Measurements from ENCODE around the gene RASAL3.

Gene RASAL3

DNA sequence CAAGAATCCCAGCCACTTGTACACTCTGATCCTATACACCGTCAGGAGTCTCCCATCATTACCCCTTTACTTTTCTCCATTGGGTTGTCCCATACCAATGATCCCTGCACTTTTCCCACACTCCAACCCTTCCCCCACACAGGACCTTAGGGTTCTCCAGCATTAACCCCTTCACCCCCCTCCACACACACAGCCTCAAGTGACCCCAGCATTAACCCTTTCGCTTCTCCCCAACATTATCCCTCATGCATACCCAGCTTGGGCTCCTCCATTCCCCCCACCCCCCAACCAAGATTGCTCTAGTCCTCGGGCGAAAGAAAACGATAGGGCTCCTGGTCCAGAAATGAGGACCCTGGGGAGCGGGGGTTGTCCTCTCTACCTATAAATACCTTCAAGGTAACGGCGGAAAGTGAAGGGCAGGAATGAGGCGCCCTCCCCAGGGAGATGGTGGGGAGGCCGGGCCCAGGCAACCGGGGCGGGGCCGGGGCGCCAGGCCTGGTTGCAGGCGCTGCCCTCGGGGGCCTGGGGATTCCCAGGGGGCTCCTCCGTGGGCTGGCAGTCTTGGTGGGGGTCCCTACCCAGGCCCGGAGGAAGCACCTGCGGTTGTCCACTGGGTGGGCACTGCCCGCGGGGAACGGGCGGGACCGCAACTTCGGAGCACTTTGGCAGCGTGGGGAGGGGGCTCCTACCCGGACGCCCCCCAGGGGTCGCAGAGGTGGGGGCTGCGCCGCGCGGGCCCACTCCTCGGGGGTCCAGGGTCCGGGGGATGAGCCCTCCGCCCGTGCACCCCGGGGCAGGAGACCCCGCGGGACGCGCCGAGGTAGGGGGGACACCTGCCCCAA is 15.3 kb downstream of the RASAL3 start:
- no peak for DNase-seq

DNA sequence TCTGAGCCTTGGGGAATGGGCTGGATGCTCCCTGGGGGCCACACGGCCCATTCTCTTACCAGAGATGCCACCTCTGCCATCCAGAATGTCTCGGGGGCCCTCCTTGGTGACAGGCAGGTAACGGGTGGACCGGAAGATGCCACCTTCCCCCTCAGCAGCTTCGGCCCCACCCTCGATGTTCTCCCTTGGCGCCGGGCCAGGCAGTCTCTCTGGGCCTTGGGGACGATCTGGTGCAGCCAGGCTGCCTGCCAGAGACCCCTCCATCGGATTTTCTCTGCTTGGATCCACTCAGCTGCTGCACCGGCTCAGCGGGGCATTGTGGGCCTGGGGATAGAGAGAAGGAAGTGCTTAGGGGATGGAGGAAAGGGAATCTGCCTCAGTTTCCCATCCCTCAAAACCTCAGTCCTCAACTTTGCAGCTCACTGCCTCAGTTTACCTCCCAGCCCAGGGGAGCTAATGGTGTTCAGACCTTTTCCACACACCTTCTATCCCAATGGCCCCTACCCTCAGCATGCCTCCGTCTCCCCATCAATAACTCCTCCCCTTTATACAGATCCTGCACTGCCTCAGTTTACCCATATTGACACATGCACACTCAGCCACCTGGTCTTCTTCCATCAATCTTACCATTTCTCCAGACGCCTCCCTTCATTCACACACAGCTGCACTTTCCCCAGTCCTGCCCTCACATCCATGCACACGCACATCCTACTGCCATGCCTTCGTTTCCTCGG is 16.1 kb downstream of the RASAL3 start:
- DNase-seq: no peak

DNA sequence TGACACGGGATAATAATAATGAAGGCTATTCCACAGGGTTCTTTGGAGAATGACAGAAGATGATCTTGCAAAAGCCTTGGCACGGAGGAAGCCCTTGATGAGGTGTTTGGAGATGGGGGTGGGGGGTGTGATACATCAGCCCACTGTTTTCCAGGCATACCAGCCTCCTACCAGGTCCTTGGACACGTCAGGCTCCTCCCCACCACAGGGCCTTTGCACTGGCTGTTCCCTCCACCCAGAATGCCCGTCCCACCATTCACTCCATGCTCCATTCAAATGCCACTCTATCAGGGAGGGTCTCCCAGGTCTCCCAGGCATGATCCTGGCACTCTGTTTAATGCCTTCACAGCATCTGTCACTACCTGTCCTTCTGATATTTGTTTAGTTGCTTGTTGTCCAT is 17.3 kb downstream of the RASAL3 start:
- no peak for DNase-seq

GRCh38 chr19:15445807-15446376 is 18.5 kb downstream of the RASAL3 start:
- DNase-seq: no peak

DNA sequence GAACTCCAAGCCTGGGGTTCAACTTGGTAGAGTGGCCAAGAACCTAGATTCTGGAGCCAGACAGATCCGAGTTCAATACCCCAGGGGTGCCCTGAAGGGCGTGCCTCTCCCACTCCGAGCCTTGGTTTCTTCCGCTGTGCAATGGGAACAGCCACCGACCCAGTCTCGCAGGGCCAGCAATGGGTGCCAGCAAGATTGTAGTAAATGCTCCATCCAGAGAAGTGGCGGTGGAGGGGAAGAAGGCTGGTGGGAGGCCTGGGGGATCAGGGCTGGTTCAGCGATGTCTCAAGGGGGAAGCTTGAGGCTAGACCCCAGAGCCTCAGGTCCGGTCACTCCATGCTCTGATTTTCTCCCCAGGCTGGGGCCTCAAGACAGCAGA is 19.1 kb downstream of the RASAL3 start:
- no peak for DNase-seq

DNA sequence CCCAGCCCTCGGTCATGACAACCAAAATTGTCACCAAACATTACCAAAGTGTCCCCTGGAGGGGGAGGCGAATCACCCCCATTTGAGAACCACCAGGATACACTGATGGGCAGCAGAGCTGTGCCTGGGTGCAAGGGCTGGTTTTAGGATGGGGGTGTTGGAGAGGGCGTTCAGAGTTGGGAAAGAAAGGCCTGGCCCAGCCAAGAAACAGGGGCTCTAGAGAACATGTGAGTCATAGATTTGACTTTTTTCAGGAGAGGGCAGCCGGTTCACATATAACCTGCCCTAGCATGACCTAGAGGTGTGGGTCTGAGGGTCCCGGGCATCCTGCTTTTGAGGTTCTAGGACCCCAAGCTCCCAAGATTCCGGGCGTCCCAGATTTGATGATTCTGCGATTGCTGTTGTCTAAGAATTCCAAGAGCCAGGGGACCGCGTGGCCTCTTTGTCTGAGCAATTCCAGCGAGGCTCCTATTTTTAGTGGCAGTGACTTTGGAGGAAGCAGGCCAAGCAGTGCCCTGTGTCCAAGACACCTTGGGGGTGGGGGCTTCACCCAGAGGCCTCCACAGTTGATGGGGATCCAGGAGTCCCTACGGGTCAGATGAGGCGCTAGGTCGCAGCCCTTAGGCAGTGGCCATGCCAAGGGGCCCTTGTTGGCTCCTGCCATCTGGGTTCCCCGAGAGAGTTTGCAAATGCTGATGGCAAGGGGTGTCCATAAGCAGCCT is 19.7 kb downstream of the RASAL3 start:
- DNase-seq: no peak

DNA sequence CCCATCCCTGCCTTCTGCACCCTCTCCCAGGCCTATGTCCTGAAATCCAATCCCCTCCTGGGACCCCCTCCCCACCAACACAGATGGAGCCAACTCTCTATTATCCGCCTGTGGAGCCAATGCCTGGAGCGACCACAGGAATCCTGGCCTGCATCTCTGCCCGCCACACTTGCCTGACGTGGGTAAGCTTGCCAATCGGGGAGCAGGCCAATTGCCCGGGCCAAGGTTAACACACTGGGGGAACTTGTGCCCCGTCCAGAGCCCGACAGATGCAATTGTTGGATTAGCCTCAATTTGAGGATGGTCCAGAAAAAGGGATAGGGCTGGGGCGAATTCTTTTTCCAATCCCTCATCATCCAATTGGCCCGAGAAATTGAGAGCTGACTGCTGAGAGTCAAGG is 20.5 kb downstream of the RASAL3 start:
- no peak for DNase-seq

- DNase-seq: no peak
Measured at GRCh38 chr19:15443325-15443724, 21.0 kb downstream of the RASAL3 start.

- DNase-seq: no peak
Measured at GRCh38 chr19:15442142-15442920, 22.0 kb downstream of the RASAL3 start.

GRCh38 chr19:15441317-15441716 is 23.0 kb downstream of the RASAL3 start:
- no peak for DNase-seq

DNA sequence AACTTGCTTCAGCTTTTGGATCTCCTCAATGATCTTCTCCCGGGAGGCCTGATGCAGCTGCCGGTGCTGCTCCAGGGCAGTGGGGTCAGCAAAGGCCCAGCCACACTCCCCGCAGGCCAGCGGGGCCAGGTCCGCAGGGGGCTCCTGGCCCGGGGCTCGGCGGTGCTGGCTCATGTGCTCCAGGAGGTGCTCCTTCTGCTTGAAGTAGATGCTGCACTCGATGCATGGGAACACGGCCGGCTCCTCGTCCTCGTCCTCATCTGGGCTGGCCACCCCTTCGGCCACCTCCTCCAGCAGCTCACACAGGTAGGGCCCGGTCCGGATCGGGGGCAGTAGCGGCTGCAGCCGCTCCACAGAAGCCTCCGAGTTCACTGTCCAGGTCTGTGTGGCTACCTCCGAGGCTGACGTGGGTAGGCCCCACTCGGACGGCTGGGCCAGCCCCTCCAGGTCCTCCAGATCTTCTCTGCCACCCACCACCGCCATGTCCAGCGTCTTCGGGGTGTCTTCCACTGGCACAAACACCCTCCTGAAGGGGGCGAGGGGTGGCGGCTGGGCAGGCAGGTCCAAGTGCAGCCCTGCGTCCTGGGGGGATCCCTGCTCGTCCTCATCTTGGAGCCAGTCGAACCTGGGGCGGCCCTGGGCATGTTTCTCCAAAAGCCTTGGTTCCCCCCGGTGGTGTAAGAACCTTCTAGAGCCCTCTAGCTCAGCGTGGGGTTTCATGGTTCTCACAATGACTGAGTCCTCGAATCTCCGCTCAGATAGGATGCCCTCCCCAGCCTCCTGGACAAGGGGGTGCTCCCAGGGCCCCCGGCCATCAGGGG is 24.3 kb downstream of the RASAL3 start:
- no peak for DNase-seq

DNA sequence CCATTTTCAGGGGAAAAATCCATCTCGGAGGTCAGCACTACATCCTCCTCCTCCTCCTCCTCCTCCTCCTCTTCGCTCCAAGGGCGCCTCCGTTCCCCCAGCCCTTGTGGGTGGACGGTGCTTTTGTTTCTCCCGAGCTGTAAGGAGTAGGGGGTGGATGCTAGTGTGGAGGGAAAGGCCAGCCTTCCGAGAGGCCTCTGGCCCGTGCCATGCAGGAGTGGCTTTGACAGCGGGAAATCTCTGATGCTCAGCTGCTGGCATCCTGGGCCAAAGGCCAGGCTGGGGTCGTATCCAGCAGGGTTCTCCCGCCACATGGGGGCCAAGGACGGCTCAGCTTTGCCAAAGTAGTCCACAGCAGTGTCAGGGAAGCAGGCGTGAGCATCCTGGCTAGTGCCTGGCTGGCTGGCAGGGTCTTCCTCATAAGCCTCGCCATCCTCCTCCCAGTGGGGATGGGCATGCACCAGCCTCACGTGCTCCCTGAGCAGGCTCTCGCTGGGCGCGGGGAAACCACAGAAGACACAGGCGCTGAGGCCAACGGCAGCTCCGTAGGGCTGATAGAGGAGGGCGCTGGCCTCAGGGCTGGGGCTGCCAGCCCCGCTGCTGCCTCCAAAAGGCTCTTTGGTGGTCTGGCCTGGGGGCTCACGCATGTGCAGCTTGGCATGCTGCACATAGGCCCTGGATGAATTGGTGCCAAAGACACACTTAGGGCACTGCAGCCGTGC is 25.1 kb downstream of the RASAL3 start:
- no peak for DNase-seq

- DNase-seq: no peak
Measured at GRCh38 chr19:15438577-15438976, 25.8 kb downstream of the RASAL3 start.

- no peak for DNase-seq
Measured at GRCh38 chr19:15438124-15438496, 26.2 kb downstream of the RASAL3 start.

DNA sequence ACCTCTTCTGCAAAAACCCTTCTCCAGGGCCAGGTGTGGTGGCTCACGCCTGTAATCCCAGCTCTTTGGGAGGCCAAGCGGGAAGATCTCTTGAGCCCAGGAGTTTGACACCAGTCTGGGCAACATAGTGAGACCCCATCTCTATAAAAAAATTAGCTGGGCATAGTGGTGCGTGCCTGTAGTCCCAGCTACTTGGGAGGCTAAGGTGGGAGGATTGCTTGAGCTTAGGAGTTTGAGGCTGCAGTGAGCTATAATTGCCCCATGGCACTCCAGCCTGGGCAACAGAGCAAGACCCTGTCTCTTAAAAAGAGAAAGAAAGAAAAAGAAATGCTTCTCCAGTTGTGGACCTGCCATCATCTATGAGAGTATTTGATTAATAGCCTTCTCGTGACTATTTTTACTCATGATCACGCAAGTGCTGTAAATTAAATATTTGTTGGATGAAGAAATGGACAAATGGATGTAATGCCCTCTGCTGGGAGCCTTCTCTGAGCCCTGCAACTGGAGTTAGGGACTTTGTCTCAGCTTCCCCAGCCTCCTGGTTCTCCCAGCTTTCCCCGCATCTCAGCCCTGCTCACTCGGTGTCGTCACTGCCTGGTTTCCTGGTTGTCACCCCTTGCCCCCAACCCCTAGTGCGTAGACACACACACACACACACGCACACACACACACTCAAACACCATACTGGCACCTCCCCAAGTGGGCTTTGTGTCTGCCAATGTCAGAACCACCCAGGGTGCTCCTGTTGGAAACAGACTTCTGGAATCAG is 26.8 kb downstream of the RASAL3 start:
- DNase-seq: peak; percentile 43

DNA sequence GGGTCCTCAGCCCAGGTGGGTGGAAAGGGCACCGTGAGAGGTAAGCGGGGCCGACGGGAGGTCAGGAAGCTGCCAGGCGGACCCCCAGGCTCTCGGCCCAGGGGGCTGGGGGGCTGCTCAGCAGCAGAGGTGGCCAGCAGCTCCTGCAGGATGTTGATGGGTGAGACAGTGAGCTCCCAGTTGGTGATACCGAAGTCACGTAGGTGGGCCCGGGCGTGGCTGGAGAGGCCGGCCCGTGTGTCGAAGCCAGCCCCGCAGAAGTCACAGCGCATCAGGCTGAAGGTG is 27.6 kb downstream of the RASAL3 start:
- DNase-seq: no peak

- no peak for DNase-seq
Measured at GRCh38 chr19:15436012-15436825, 28.1 kb downstream of the RASAL3 start.

- no peak for DNase-seq
Measured at GRCh38 chr19:15433519-15434069, 30.8 kb downstream of the RASAL3 start.

Measured in fibroblast of skin of right quadriceps (primary cell).